ENCODE measurements around the gene TTC34. TPM values are rescaled to one million over a fixed set of nuclear protein-coding genes. Genes with fewer than 3 reads are reported as not detected.

The TTC34 gene
- total RNA-seq, 1 experiment from 2014 or later, result 0.92 TPM

- Mint-ChIP-seq H3K4me1 (peaks cover 4 to 7% of the 10 kb centered on the region in 2 experiments), H3K9me3 (peaks cover 16 to 30% of the 10 kb centered on the region in 2 experiments), H3K27me3 (ENCODE audit: low read depth) (peaks cover 52% of the 10 kb centered on the region), H3K36me3 (ENCODE audit: insufficient read depth in 1 of 3, low read depth in 3 of 3) (no peaks in the 10 kb centered on the region; a peak in 2 of 7 replicates), H3K27ac (no peak overlapping the region), H3K4me3 (no peak overlapping the region)
- H3T11ph ChIP-seq (ENCODE audit: low read length), result no peak overlapping the region
- no peak overlapping the region for H3K56ac ChIP-seq (ENCODE audit: insufficient read length, low read depth, low read length)
- H3K9me3 ChIP-seq (ENCODE audit: control insufficient read depth, low read depth, low read length), result peaks cover 5% of the 10 kb centered on the region
- no peaks in the 10 kb centered on the region; the same call in 1 of the 2 replicates for H3K4me1 ChIP-seq (ENCODE audit: insufficient read depth, low read length)
- H3K4ac ChIP-seq (ENCODE audit: low read depth, low read length), result no peak overlapping the region
- no peaks in the 10 kb centered on the region for H3K79me1 ChIP-seq (ENCODE audit: insufficient read depth, low read depth, low read length, poor library complexity, severe bottlenecking)
- H2BK20ac ChIP-seq (ENCODE audit: low read depth, low read length, poor library complexity, severe bottlenecking), result no peak overlapping the region
- H3K23ac ChIP-seq (ENCODE audit: insufficient read length, low read depth, low read length), result no peak overlapping the region
- 0 out of 2 replicates have a peak, but pooled peaks cover 1% of the 10 kb centered on the region for H3K79me2 ChIP-seq (ENCODE audit: insufficient read depth, low read length)
- no peak overlapping the region for H2BK120ac ChIP-seq (ENCODE audit: low read depth, low read length, poor library complexity, severe bottlenecking)
- no peaks in the 10 kb centered on the region for H3K27me3 ChIP-seq (ENCODE audit: insufficient read depth, low read length)
- no peak overlapping the region for H3K18ac ChIP-seq (ENCODE audit: insufficient read length, low read depth, low read length)
- H3K9ac ChIP-seq (ENCODE audit: extremely low read depth, insufficient read length, low read length), result no peak overlapping the region
- TF ChIP-seq, protein P1, sequence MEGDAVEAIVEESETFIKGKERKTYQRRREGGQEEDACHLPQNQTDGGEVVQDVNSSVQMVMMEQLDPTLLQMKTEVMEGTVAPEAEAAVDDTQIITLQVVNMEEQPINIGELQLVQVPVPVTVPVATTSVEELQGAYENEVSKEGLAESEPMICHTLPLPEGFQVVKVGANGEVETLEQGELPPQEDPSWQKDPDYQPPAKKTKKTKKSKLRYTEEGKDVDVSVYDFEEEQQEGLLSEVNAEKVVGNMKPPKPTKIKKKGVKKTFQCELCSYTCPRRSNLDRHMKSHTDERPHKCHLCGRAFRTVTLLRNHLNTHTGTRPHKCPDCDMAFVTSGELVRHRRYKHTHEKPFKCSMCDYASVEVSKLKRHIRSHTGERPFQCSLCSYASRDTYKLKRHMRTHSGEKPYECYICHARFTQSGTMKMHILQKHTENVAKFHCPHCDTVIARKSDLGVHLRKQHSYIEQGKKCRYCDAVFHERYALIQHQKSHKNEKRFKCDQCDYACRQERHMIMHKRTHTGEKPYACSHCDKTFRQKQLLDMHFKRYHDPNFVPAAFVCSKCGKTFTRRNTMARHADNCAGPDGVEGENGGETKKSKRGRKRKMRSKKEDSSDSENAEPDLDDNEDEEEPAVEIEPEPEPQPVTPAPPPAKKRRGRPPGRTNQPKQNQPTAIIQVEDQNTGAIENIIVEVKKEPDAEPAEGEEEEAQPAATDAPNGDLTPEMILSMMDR (conservative IDR thresholded peaks at IDR 0.05), result no peak
- no peak overlapping the region for H3K4me2 ChIP-seq (ENCODE audit: insufficient read depth, insufficient read length, low read length)
- no peak for DNase-seq
- H4K5ac ChIP-seq (ENCODE audit: insufficient read length, low read depth, low read length), result no peak overlapping the region
- H4K20me1 ChIP-seq (ENCODE audit: control insufficient read depth, insufficient read depth, insufficient read length), result no peaks in the 10 kb centered on the region
- H3K14ac ChIP-seq (ENCODE audit: insufficient read depth, low read length), result no peak overlapping the region
- H2AK5ac ChIP-seq (ENCODE audit: insufficient read length, low read length), result no peak overlapping the region
- H3K27ac ChIP-seq (ENCODE audit: insufficient read length, low read depth, low read length), result no peak overlapping the region
- no peak overlapping the region for H2BK12ac ChIP-seq (ENCODE audit: insufficient read length, low read depth, low read length)
- no peaks in the 10 kb centered on the region for H3K23me2 ChIP-seq (ENCODE audit: insufficient read length, low read depth, low read length, poor library complexity, severe bottlenecking)
- H4K8ac ChIP-seq (replicated peaks; ENCODE audit: insufficient read length, low read depth, low read length), result no peak overlapping the region
- H2BK5ac ChIP-seq (ENCODE audit: insufficient read length, low read length), result no peak overlapping the region
- H2AFZ ChIP-seq (ENCODE audit: low read length), result no peak overlapping the region
- no CpG with 5 or more reads among the region's 2 CpGs for WGBS (ENCODE audit: extremely low coverage, insufficient read length, low lambda C conversion rate)
- H4K91ac ChIP-seq (ENCODE audit: insufficient read length, low read depth, low read length), result no peak overlapping the region
- H2BK15ac ChIP-seq (ENCODE audit: low read depth, low read length), result no peak overlapping the region
Measured at GRCh38 chr1:2614145-2614544, 187.3 kb downstream of the TTC34 start.

Measured in H9 (cell line).